ENCODE results near the gene TTC7B.

Gene TTC7B

DNA sequence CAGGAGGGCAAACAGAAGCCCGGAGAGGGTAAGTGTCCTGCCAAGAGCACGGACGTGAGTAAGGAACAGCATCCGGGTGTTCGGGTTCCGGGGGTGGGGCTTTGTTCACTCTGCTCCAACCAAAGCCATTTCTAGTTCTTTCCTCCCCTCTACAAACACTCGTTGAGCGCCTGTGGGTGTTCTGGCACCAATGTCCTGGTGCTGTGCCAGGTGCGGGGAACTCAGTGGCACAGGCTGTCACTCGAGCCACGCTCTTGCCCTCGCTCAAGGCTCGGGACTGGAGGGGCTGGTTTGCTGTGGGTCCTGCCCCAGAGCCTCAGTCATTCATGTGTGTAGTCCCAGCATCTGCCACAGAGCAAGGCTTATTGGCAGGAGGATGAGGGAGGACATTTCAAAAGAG lies 261.9 kb downstream of the TTC7B start:
- no peak for FAIRE-seq

- no peak for FAIRE-seq
Measured at GRCh38 chr14:90553921-90554336, 262.3 kb downstream of the TTC7B start.

- FAIRE-seq, result no peak
Measured at GRCh38 chr14:90553298-90553920, 262.8 kb downstream of the TTC7B start.

DNA sequence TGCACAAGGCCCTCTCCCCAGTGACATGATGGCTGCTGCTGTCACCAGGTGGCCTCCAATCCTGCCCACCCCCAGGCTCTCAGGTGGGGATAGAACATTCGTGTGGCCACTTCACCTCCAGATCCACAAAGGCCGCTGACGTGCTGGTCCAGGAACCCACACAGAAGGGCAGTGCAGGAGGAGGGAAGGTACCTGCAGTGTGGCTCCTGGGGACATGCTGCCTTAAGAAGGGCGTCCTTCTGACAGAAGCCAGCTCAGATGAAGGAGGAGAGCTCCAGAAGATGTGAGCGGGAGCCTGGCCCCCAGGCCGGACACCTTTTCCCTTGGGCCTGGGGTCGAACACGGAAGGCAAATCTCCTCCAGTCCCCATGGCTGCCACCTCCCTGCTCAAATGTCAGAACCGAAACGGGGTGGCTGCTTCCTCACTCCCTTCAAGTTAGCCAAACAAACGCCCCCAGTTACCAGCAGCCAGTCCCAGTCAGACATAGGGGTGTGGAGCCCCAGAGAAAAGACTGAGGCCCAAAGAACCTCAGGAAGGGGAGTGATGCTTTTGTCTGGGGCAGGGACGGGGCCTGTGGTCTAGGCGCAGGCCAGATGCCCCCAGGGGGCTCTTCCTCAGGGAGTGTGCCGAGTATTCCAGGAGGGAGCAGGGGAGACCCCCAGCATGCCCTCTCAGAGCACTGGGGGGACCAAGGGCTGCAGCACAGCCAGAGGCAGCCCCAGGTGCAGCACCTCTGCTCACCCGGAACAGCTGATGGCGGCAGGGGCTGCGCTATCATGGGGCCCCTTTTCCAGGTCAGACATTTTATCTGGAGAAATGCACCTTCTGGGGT lies 263.5 kb downstream of the TTC7B start:
- FAIRE-seq, result no peak

DNA sequence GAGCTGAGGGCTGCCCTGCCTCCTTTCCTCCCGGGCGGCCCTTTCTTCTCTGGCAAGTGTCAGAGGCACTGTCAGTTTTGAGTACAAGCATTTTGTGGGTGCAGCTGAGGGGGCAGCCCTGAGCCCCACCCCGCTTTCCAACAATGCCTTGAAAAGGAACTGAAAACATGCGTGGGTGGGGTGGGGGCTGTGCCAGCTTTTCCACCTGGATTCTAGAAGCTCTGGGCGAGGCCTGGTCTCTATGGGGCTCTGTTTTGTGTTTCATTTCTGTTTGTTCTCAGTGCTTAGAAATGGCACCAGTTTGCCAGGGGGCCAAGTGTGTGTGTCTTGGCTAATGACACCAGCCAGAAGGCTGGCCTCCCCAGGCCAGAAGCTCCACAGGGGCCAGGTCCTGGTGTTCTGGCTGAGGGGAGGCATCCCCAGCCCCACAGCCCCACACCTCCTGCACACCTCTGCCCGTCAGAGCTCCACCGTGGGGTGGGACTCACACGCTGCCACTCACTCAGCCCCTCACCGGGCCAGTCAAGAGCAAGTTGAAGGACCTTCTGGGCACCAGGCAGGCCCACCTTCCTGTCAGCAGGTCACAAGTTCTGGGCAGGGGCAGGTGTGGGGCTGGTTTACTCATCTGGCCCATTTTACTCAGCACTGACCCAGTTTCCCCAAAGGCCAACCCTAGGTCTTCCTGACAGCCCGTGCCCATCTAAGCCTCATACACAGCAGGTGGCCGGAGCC lies 264.3 kb downstream of the TTC7B start:
- FAIRE-seq, result no peak

GRCh38 chr14:90551070-90551704 lies 265.0 kb downstream of the TTC7B start:
- no peak for FAIRE-seq

- no peak for FAIRE-seq
Measured at GRCh38 chr14:90549794-90550641, 266.2 kb downstream of the TTC7B start.

- FAIRE-seq, result no peak
Measured at GRCh38 chr14:90548455-90548854, 267.8 kb downstream of the TTC7B start.

DNA sequence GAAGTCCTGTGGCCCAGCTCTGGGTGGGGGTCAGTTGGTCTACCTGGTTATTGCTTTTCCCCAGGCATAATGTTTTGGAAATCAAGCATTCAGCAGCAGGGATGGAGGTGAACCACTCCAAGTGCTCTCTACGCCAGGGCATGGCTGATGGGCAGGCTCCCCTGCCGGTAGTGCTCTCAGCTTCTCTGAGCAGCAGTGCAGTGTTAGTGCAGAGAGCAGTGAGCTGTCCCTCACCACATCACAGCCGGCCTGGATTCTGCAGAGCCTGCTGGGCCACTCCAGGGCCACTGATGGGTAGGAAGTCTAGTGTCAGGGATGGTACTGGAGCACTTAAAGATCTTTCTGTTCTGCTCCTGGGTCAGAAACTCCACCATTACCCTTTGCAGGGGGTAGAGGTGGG lies 268.3 kb downstream of the TTC7B start:
- no peak for FAIRE-seq

- no peak for FAIRE-seq
Measured at GRCh38 chr14:90547250-90547649, 269.0 kb downstream of the TTC7B start.

- no peak for FAIRE-seq
Measured at GRCh38 chr14:90546767-90547166, 269.5 kb downstream of the TTC7B start.

DNA sequence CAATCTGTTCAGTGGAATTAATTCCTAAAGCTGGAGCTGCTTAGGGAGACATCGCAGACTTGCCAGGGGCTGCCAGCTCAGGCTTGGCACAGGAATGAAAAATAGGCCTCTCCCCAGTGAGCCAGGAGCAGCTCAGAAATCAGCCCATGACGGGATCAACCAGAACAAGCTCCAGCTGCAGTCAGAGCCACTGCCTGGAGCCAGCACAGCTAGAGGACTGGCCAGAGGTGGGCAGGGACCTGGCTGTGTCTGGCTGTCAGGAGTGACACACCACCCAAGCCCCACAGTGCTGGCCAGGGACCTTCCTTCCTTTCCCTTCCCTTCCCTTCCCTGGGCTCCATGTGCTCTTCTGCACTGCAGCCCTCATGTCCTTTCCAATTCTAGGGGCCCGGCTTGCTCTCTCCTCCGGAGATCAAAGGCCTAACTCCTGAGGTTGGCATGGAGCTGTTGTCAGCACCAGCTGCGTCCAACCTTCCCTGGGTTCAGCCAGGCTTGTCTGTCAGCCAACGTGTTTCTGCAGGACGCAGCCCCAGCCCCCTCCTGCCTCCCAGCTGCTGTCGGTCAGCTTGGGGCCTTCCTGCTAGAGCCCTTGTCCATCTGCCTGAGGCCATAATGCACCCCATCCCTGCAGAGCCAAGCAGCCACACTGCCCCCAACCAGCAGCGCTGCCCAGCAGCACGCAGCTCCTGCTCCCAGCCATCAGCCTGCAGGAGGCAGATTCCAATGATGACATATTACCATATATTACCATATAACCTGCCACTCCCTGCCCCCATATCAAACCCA lies 270.1 kb downstream of the TTC7B start:
- no peak for FAIRE-seq

GRCh38 chr14:90545382-90545781 lies 270.8 kb downstream of the TTC7B start:
- FAIRE-seq, result no peak

GRCh38 chr14:90544971-90545370 lies 271.3 kb downstream of the TTC7B start:
- no peak for FAIRE-seq

- no peak for FAIRE-seq
Measured at GRCh38 chr14:90544566-90544965, 271.7 kb downstream of the TTC7B start.

GRCh38 chr14:90543876-90544275 lies 272.4 kb downstream of the TTC7B start:
- no peak for FAIRE-seq

DNA sequence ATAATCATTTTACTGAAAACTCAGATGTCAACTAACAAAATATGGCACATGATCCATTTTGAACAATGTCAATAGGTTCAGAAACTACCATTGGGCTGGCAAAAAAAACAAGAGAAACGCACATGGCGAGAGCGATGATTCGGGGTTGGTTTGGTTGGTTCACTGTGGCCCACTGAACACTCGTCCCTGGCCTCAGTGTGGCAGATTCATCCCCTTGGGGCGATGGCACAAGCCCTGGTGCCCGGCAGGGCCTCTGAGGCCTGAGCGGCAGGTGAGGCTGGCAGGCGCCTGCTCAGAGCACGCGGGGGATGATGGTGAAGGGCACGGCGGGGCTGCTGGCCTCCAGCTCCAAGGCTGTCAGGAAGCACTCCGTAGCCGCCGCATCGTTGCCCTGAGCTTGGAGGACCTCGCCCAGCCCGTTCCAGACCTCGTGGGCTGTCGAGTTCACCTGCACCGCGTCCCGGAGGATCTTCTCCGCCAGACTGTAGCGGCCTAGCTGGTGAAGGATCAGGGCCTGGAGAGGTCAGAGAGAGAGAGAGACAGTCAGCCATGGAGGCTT lies 275.1 kb downstream of the TTC7B start:
- FAIRE-seq, result no peak

- no peak for FAIRE-seq
Measured at GRCh38 chr14:90540437-90540836, 275.8 kb downstream of the TTC7B start.

DNA sequence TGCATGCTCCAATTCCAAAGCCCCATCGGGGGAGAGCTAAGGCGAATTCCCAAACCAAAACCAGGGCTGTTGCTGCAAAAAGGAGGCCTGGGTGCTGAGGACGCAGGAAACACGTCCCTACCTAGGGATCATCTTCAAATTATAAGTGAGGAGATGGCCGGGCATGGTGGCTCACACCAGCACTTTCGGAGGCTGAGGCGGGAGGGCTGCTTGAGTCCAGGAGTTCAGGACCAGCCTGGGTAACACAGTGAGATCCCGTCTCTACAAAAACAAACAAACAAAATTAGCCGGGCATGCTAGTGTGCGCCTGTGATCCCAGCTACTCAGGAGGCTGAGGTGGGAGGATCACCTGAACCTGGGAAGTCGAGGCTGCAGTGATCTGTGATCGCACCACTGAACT lies 276.2 kb downstream of the TTC7B start:
- FAIRE-seq, result no peak

GRCh38 chr14:90539496-90539775 lies 276.8 kb downstream of the TTC7B start:
- no peak for FAIRE-seq

Data from endometrium (tissue), 2 donors.